ENCODE data around the gene CTU1.

GRCh38 chr19:51108805-51109146, 567 bp upstream of the CTU1 start:
- no peak for TF ChIP-seq SUZ12 (IDR thresholded peaks at IDR 0.05; ENCODE audit: extremely low read depth, insufficient read depth, insufficient read length)
- no peak for TF ChIP-seq YY1 (IDR thresholded peaks at IDR 0.05; ENCODE audit: insufficient read depth, insufficient read length)
